Stimulated activated CD4-positive, alpha-beta T cell treated with anti-CD3 and anti-CD28 coated beads, Interleukin-15, amount 100 ng/mL, for 48 hours (primary cell): ENCODE data around the gene PRR15L.
"Not testable (repeated sequence)": the region's sequence is repeated elsewhere in the genome, so short reads cannot be mapped to it uniquely, and the experiment has no call there.

ENCODE experiments used
- DNase-seq, 2 donors: peaks; one replicate each; pipeline ENCODE4 v3.0.0-alpha.2; 2020; ENCODE audit warnings: low read depth in 2 of 2

Gene PRR15L

DNA sequence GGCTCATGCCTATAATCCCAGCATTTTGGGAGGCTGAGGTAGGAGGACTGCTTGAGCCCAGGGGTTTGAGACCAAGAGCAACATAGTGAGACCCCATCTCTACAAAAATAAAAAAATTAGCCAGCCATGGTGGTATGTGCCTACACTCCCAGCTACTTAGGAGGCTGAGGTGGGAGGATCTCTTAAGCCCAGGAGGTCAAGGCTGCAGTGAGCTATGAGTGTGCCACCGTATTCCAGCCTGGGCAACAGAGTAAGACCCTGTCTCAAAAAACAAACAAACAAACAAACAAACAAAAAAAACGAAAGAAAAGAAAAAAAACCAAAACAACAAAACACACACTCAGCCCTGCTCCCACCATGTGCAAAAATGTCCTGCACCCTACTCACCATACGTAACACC is 22.2 kb downstream of the PRR15L start:
- not testable (repeated sequence) for DNase-seq

DNA sequence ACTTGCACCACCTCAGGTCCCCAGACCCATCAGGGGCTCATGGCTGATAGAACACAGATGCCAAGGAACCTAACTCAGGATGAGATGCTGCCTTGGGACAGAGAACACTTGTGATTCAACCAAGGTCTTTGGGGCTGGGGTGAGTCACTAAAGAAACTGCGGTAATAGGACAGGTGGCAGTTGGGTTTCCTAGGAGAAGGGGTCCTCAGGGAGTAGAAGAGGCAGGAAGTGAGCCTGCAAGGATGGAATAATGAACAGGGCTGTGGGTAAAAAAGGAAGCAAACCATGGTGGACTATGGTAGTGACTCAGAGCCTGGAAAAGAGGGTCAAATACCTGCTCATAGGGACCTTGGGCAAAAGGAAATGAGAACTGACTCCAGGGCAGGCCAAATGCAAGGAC is 22.8 kb downstream of the PRR15L start:
- DNase-seq = no peak

GRCh38 chr17:47931848-47932247 is 25.8 kb downstream of the PRR15L start:
- DNase-seq = no peak

GRCh38 chr17:47929218-47930000 is 28.3 kb downstream of the PRR15L start:
- no peak for DNase-seq

DNA sequence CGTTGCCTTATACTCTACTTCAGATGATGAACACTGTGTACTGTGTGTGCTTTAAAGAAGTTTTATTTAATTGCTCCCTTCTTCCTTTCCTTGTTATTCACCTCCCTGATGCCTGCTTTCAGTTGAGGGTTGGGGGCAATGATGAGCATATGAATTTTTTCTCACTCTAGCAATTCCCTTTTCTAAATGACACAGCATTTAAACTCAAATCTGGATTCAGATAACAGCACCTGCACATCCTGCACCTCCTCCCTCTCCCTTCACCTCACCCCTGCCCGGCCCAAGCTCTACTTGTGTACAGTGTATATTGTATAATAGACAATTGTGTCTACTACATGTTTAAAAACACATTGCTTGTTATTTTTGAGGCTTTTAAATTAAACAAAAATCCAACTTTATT is 29.3 kb downstream of the PRR15L start:
- no peak for DNase-seq

GRCh38 chr17:47927821-47928400 is 29.8 kb downstream of the PRR15L start:
- no peak for DNase-seq

DNA sequence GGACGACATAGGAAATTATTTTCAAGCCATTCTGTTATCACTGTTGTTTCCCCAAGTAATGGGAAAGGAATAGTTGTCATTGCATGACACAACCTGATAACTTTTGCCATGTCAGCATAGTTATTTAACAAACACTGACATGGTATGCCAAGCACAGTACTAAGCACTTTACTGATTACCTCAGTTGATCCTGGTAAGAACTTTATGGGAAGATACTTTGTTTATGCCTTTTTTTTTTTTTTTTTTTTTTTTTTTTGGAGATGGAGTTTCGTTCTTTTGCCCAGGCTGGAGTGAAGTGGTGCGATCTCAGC is 32.0 kb downstream of the PRR15L start:
- DNase-seq = no peak

- DNase-seq = no peak
Observed at GRCh38 chr17:47924785-47925677, 32.7 kb downstream of the PRR15L start.

DNA sequence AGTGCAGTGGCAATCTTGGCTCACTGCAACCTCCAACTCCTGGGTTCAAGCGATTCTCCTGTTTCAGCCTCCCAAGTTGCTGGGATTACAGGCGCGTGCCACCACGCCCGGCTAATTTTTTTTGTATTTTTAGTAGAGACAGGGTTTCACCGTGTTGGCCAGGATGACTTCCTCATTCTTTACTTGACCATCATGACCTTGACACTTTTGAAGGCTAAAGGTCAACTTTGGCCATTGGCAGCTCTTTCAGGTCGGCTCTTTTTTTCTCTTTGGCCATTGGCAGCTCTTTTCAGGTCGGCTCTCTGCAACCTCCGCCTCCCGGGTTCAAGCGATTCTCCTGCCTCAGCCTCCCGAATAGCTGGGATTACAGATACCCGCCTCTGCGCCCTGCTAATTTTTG is 37.8 kb downstream of the PRR15L start:
- not testable (repeated sequence) for DNase-seq

- DNase-seq = no peak
Observed at GRCh38 chr17:47918991-47919390, 38.7 kb downstream of the PRR15L start.

- no peak for DNase-seq
Observed at GRCh38 chr17:47918006-47918405, 39.7 kb downstream of the PRR15L start.

- DNase-seq = no peak
Observed at GRCh38 chr17:47917581-47917980, 40.1 kb downstream of the PRR15L start.

GRCh38 chr17:47916489-47917208 is 41.0 kb downstream of the PRR15L start:
- no peak for DNase-seq

GRCh38 chr17:47915776-47916398 is 41.8 kb downstream of the PRR15L start:
- DNase-seq = no peak

DNA sequence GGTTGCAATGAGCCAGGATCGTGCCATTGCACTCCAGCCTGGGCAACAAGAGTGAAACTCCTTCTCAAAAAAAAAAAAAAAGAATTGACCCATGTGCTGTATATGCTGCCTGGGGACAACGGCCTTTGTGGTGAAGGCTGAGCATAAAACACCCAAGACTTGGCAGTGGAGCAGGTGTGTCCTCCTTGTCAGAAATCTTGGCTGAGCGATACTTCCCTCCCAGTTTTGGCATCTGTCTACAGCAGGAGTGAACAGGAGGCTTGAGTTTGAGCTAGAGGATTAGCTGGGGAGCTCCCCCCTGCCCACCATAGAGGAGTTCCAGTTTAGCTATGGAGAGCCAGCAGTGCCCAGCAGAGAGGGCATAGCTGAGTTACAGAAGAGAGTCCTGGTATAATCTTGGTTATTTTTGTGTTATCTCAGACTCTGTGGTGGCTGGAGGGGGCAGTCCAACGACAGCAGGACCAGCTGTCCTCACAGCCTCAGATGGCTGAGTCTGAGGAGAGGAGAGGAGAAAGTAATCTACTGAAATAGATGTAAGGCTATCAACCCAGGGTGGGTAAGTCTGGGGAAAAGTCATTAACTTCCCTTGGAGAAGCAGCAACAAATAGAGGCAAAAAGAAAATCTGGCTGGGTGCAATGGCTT is 43.3 kb downstream of the PRR15L start:
- no peak for DNase-seq

DNA sequence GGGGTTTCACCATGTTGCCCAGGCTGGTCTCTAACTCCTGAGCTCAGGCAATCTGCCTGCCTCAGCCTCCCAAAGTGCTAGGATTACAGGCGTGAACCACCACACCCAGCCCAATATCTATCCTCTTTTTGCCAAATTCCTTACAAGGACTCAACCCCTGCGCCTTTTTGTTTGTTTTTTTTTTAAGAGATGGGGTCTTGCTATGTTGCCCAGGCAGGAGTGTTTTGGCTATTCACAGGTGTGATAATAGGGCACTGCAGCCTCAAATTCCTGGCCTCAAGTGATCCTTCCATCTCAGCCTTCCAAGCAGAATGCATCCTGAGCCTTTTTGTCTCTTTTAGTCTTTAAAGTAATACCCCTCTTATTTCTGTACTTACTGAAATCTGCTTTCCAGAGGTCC is 44.6 kb downstream of the PRR15L start:
- no peak for DNase-seq

GRCh38 chr17:47907932-47908562 is 49.6 kb downstream of the PRR15L start:
- DNase-seq = no peak

- DNase-seq = no peak
Observed at GRCh38 chr17:47906443-47906842, 51.2 kb downstream of the PRR15L start.

GRCh38 chr17:47905221-47905733 is 52.4 kb downstream of the PRR15L start:
- no peak for DNase-seq

- no peak for DNase-seq
Observed at GRCh38 chr17:47902039-47902744, 55.5 kb downstream of the PRR15L start.
